PC-3 (cell line): ENCODE results near the gene CHODL.

ENCODE experiments used
- EZH2 ChIP-seq: fragments of 300-600 bp; sonication (generic); IDR thresholded peaks from one replicate; pipeline ENCODE4 v1.6.1; 2017; ENCODE audit warnings: antibody characterized with exemption, mild to moderate bottlenecking, low read length; ENCODE audit not compliant: unreplicated experiment
- EZH2phosphoT487 ChIP-seq: fragments of 300-600 bp; sonication (generic); IDR thresholded peaks from 2 replicates; pipeline ENCODE4 v1.6.1; 2018; ENCODE audit warnings: mild to moderate bottlenecking, antibody characterized with exemption, low read length, borderline replicate concordance
- TF ChIP-seq, protein P1 (sequence below): fragments of 300-600 bp; sonication (generic); conservative IDR thresholded peaks from 2 replicates; pipeline ENCODE4 v1.5.1; 2017; ENCODE audit warnings: antibody characterized with exemption, low read depth, mild to moderate bottlenecking, low read length

DNA sequence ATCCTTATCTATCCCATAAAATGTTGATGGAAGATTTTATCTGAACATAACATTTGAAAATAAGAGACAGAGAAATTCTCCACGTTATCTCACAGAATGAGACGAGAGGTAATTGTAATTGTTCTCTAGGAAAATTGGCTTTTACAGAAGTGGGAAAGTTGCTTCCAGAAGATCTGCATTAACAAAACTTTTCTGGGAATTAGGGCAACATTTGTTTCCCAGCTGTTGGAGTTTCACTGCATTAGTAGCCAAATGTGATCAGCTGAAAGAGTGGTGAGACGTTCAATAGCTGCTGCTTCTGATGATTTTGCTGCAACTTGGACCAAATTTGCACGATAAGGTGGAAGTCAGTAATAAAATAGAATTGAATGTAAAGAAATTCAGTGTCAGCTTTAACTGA, 7.6 kb downstream of the CHODL start:
- TF ChIP-seq, protein P1, sequence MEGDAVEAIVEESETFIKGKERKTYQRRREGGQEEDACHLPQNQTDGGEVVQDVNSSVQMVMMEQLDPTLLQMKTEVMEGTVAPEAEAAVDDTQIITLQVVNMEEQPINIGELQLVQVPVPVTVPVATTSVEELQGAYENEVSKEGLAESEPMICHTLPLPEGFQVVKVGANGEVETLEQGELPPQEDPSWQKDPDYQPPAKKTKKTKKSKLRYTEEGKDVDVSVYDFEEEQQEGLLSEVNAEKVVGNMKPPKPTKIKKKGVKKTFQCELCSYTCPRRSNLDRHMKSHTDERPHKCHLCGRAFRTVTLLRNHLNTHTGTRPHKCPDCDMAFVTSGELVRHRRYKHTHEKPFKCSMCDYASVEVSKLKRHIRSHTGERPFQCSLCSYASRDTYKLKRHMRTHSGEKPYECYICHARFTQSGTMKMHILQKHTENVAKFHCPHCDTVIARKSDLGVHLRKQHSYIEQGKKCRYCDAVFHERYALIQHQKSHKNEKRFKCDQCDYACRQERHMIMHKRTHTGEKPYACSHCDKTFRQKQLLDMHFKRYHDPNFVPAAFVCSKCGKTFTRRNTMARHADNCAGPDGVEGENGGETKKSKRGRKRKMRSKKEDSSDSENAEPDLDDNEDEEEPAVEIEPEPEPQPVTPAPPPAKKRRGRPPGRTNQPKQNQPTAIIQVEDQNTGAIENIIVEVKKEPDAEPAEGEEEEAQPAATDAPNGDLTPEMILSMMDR = no peak
- TF ChIP-seq EZH2phosphoT487 = no peak
- no peak for TF ChIP-seq EZH2
